Body of pancreas (tissue), 4 donors: ENCODE data around the gene MRPS27. TPM values are rescaled to one million over a fixed set of nuclear protein-coding genes. Genes with fewer than 3 reads are reported as not detected.

Experiments
- ATAC-seq: fragments of 150-250 bp; one replicate; pipeline ENCODE4 v1.9.1; 2016
- DNase-seq, 4 donors: peaks; one replicate each; pipeline ENCODE4 v3.0.0-alpha.2; 2019
- H3K27ac ChIP-seq, 4 donors: fragments of 200-600 bp; sonication (generic); 1 replicate in 3 of 4; 2 replicates in 1 of 4; pipeline versions ENCODE4 v1.5.1 to v1.6.1; 2016 to 2019; ENCODE audit warnings: mild to moderate bottlenecking in 1 of 4, mixed read lengths in 1 of 4, moderate library complexity in 1 of 4
- H3K27me3 ChIP-seq, 2 donors: fragments of 200-600 bp; sonication (generic); one replicate each; pipeline ENCODE4 v1.6.0; 2016; ENCODE audit warnings: mild to moderate bottlenecking in 1 of 2
- H3K36me3 ChIP-seq, 2 donors: fragments of 200-600 bp; sonication (generic); replicated peaks in 1 of 2; 2 replicates each; pipeline ENCODE4 v1.5.1; 2016; ENCODE audit warnings: low read depth in 2 of 2; ENCODE audit not compliant: insufficient read depth in 1 of 2
- H3K4me1 ChIP-seq: fragments of 200-600 bp; sonication (generic); one replicate; pipeline ENCODE4 v1.6.0; 2016
- H3K4me3 ChIP-seq, 2 donors: fragments of 200-600 bp; sonication (generic); 1 replicate in 1 of 2; 2 replicates in 1 of 2; pipeline ENCODE4 v1.5.1; 2016 to 2019
- H3K9me3 ChIP-seq, 3 donors: fragments of 200-600 bp; sonication (generic); 1 replicate in 2 of 3; 2 replicates in 1 of 3; pipeline ENCODE4 v1.5.1; 2016
- POLR2A ChIP-seq, 3 donors: fragments of 450-650 bp; IDR thresholded peaks; one replicate each; pipeline ENCODE4 v1.6.1; 2016; ENCODE audit warnings: antibody characterized with exemption in 3 of 3, mild to moderate bottlenecking in 2 of 3
- WGBS, 2 donors: methylation state at CpG; one replicate each; pipeline ENCODE4 v1.1.5; 2017; 5-methylcytosine and 5-hydroxymethylcytosine counted together
- intact Hi-C: fragments of 100-400 bp; cut with DNase I; formaldehyde crosslinking; loops from one replicate; pipeline ENCODE4 v1.15.1; 2023
- total RNA-seq, 2 donors: library from RNA; depleted of rRNA; stranded (reverse); fragments of >200 nt; gene quantifications; one replicate each; pipeline ENCODE4 v1.1.0, GENCODE V29; 2016
- TF ChIP-seq, protein P1 (sequence below), 7 experiments: fragments of 450-650 bp in 4 of 7; fragments of 200-600 bp in 3 of 7; sonication (generic) in 3 of 7; IDR thresholded peaks; one replicate each; pipeline ENCODE4 v1.5.1; 2016 to 2019; ENCODE audit warnings: antibody characterized with exemption in 7 of 7

The MRPS27 gene
- total RNA-seq, 2 donors from 2014 or later, result 25.4 to 52.7 TPM

DNA sequence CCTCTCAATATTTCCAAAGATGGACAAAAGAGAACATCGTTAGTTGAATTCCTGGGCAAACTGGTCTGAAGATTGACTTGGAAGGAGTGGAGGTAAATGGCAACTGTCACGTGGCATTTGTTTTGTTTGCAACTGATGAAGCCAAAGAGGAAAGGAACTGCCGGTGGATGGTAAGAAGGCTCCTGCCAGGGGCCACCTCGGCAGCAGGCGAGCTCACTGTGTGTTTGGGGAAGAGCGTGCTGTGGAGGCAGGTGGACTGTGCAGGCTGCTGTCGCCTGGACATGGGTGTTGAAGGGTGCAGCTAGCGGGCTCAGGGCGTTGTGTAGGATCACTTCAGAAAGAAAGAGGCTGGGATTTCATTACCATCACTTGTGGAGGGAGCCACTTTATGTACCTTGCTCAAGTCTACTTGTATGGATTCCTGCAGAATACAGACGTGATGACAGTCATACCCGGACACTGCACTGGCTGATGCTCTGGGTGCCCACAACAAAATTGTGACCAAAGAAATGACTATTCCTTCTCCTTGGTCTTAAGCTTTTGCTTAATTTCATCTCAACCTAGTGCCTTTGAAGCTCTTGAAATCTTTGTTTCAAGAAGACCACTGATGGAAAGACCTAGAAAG is 140.1 kb downstream of the MRPS27 start:
- 64 to 67% methylated on average over 11 of the region's 11 CpGs for WGBS, 2 donors
- TF ChIP-seq, protein P1, sequence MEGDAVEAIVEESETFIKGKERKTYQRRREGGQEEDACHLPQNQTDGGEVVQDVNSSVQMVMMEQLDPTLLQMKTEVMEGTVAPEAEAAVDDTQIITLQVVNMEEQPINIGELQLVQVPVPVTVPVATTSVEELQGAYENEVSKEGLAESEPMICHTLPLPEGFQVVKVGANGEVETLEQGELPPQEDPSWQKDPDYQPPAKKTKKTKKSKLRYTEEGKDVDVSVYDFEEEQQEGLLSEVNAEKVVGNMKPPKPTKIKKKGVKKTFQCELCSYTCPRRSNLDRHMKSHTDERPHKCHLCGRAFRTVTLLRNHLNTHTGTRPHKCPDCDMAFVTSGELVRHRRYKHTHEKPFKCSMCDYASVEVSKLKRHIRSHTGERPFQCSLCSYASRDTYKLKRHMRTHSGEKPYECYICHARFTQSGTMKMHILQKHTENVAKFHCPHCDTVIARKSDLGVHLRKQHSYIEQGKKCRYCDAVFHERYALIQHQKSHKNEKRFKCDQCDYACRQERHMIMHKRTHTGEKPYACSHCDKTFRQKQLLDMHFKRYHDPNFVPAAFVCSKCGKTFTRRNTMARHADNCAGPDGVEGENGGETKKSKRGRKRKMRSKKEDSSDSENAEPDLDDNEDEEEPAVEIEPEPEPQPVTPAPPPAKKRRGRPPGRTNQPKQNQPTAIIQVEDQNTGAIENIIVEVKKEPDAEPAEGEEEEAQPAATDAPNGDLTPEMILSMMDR (IDR thresholded peaks at IDR 0.05), result no peak
- no peak for DNase-seq
- Histone ChIP-seq H3K36me3 (no peaks in the 10 kb centered on the region), H3K27me3 (no peaks in the 10 kb centered on the region), H3K4me3 (no peak overlapping the region), H3K27ac (no peak overlapping the region), H3K9me3 (no peaks in the 10 kb centered on the region), H3K4me1 (no peaks in the 10 kb centered on the region)
- intact Hi-C loops, result no loop called here
- ATAC-seq, result no peak

DNA sequence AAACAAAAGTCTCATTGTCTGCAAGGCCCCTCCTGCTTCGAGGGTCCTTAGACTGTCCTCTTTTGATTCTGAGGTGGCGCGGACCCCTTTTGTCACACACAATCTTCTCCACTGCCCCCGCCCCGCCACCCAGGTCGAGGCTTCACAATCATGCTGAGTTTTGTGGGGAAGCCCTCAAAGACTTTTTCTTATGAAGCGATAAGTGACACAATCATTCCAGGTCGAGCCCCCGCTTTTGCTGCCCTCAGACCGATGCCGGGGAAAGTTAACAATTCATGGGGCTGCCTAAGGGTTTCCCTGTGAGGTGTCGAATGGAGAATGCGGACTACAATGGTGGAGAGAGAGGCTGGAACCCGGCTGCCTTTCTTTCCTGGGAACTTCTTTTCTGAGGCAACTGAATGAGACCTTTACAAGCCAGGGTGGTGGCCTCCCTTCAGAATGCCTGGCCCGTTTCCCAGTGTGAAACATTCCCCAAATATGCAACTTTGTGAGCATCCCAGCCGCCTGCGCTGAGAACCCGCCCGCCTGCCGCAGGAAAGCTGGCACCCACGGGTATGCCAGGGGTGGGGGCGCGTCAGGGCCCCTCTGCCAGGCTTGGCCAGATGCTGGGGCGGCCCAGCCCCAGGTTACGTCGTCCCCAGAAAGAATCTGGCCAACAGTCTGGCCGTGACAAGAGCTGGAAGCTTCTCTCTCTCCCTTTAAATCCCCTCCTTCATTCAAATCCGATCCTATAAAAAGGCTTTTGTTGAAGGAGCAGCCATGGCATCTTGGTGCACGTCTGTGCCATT is 140.8 kb downstream of the MRPS27 start:
- H3K27me3 ChIP-seq, result no peaks in the 10 kb centered on the region
- 46 to 47% methylated on average over 21 to 29 of the region's 29 CpGs for WGBS, 2 donors
- peak; percentile 34 to 65 (median 48) for DNase-seq
- no peak overlapping the region for H3K4me3 ChIP-seq
- no peaks in the 10 kb centered on the region for H3K36me3 ChIP-seq
- H3K9me3 ChIP-seq, result no peaks in the 10 kb centered on the region
- H3K27ac ChIP-seq, result no peak overlapping the region
- peak; percentile 77 for ATAC-seq
- intact Hi-C loops, result no loop called here
- H3K4me1 ChIP-seq, result no peaks in the 10 kb centered on the region
- TF ChIP-seq POLR2A (IDR thresholded peaks at IDR 0.05), result no peak
- TF ChIP-seq, protein P1 (IDR thresholded peaks at IDR 0.05), result no peak

DNA sequence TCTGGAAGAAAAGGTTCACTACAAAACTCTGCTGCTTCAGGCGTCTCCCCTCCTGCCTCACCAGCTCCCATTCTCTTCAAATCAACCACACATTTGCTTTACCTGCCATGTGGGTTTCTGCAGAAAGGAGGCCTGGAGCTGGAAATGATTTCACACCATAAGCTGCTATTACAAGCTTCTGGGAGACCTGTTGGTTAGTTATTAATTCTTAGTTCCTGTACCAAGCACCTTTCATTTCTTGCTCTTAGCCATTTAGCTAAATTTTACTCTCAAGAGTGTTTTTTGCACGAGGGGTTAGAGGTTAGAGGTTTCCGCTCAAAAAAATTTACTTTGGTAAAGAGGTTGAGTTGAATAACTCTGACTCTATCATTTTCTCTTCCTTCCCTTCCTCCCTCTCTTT is 142.5 kb downstream of the MRPS27 start:
- Histone ChIP-seq H3K27ac (no peak overlapping the region), H3K9me3 (no peaks in the 10 kb centered on the region), H3K36me3 (no peaks in the 10 kb centered on the region), H3K27me3 (no peaks in the 10 kb centered on the region), H3K4me3 (no peak overlapping the region), H3K4me1 (no peaks in the 10 kb centered on the region)
- DNase-seq (no peak), ATAC-seq (no peak)
- TF ChIP-seq, protein P1 (IDR thresholded peaks at IDR 0.05), result no peak
- TF ChIP-seq POLR2A (IDR thresholded peaks at IDR 0.05), result no peak
- WGBS, 2 donors, result 82 to 91% methylated on average over 2 to 3 of the region's 3 CpGs
- intact Hi-C loops, result no loop called here

DNA sequence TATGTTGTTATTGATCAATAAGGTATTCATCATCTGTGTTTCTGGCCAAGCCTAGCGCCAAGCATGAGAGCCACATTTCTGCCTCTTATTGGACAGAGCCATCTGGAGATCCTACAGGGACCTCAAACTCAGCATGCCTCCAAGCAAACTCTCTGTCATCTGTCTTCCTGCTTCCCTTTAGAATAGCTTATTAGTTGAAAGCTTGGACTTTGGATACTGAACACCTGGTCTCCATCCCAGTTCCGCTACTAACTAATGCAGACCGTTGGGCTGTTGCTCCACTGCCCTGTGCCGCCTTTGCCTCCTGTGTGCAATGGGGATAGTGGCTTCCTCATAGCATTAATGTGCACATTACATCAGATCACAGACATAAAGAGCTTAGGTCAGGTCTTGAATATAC is 147.3 kb downstream of the MRPS27 start:
- H3K27me3 ChIP-seq, result no peaks in the 10 kb centered on the region
- H3K4me3 ChIP-seq, result no peak overlapping the region
- H3K4me1 ChIP-seq, result no peaks in the 10 kb centered on the region
- DNase-seq (peak in 1 of 4 donors; percentile 13), ATAC-seq (no peak)
- no peak overlapping the region for H3K27ac ChIP-seq
- no peak for TF ChIP-seq POLR2A (IDR thresholded peaks at IDR 0.05)
- TF ChIP-seq, protein P1 (IDR thresholded peaks at IDR 0.05), result no peak
- intact Hi-C loops, result no loop called here
- WGBS, 2 donors, result 35 to 54% methylated on average over 4 of the region's 4 CpGs
- no peaks in the 10 kb centered on the region for H3K9me3 ChIP-seq
- no peaks in the 10 kb centered on the region for H3K36me3 ChIP-seq
